Measurements from ENCODE around the gene DNAJB13.

Gene DNAJB13

GRCh38 chr11:74018331-74019005 lies 67.6 kb downstream of the DNAJB13 start:
- DNase-seq, result no peak

- no peak for DNase-seq
These were observed 68.4 kb downstream of the DNAJB13 start for GRCh38 chr11:74019104-74019738.

- DNase-seq, result no peak
These were observed 69.0 kb downstream of the DNAJB13 start for GRCh38 chr11:74019860-74020259.

Data from NCI-H524 (cell line).